ENCODE results near the gene PARD3.

PARD3 gene

GRCh38 chr10:34547291-34547690 is 267.8 kb downstream of the PARD3 start:
- H3K9me3 Mint-ChIP-seq = peaks cover 1% of the 10 kb centered on the region
- H3K4me3 Mint-ChIP-seq = no peak overlapping the region
- no peak overlapping the region for H3K27ac Mint-ChIP-seq
- H3K27me3 Mint-ChIP-seq = peaks cover 1% of the 10 kb centered on the region
- no peaks in the 10 kb centered on the region for H3K36me3 Mint-ChIP-seq
- DNase-seq (ENCODE audit: low spot score in 2 of 2) (no peak), ATAC-seq (ENCODE audit: low read depth) (no peak)
- no peaks in the 10 kb centered on the region for H3K4me1 Mint-ChIP-seq

- Mint-ChIP-seq H3K9me3 (peaks cover 1% of the 10 kb centered on the region), H3K4me3 (no peak overlapping the region), H3K36me3 (no peaks in the 10 kb centered on the region), H3K27ac (no peak overlapping the region), H3K4me1 (no peaks in the 10 kb centered on the region), H3K27me3 (peaks cover 1% of the 10 kb centered on the region)
- ATAC-seq (ENCODE audit: low read depth) (no peak), DNase-seq (ENCODE audit: low spot score in 2 of 2) (no peak)
These were observed 270.7 kb downstream of the PARD3 start for GRCh38 chr10:34544400-34544799.

GRCh38 chr10:34543716-34544115 is 271.4 kb downstream of the PARD3 start:
- no peak overlapping the region for H3K27ac Mint-ChIP-seq
- no peak for ATAC-seq (ENCODE audit: low read depth)
- H3K9me3 Mint-ChIP-seq = peaks cover 1% of the 10 kb centered on the region
- no peaks in the 10 kb centered on the region for H3K4me1 Mint-ChIP-seq
- no peak for DNase-seq (ENCODE audit: low spot score in 2 of 2)
- H3K27me3 Mint-ChIP-seq = peaks cover 1% of the 10 kb centered on the region
- H3K36me3 Mint-ChIP-seq = no peaks in the 10 kb centered on the region
- no peak overlapping the region for H3K4me3 Mint-ChIP-seq

- Mint-ChIP-seq H3K36me3 (no peaks in the 10 kb centered on the region), H3K4me3 (no peak overlapping the region), H3K9me3 (no peaks in the 10 kb centered on the region), H3K27me3 (peaks cover 1% of the 10 kb centered on the region), H3K4me1 (peaks cover 5% of the 10 kb centered on the region), H3K27ac (no peak overlapping the region)
- no peak for ATAC-seq (ENCODE audit: low read depth)
- DNase-seq (ENCODE audit: low spot score in 2 of 2) = no peak
These were observed 274.6 kb downstream of the PARD3 start for GRCh38 chr10:34540492-34540891.

GRCh38 chr10:34539533-34540315 is 275.4 kb downstream of the PARD3 start:
- no peak for ATAC-seq (ENCODE audit: low read depth)
- Mint-ChIP-seq H3K4me3 (no peak overlapping the region), H3K27ac (no peak overlapping the region)

GRCh38 chr10:34538281-34538829 is 276.7 kb downstream of the PARD3 start:
- Mint-ChIP-seq H3K27me3 (peaks cover 1% of the 10 kb centered on the region), H3K9me3 (peaks cover 1% of the 10 kb centered on the region), H3K27ac (no peak overlapping the region), H3K4me1 (peaks cover 5% of the 10 kb centered on the region), H3K4me3 (no peak overlapping the region), H3K36me3 (no peaks in the 10 kb centered on the region)
- no peak for ATAC-seq (ENCODE audit: low read depth)
- no peak for DNase-seq (ENCODE audit: low spot score in 2 of 2)

More at GRCh38 chr10:34539533-34540315, 275.4 kb downstream of the PARD3 start:
- Mint-ChIP-seq H3K9me3 (peaks cover 1% of the 10 kb centered on the region), H3K27me3 (no peaks in the 10 kb centered on the region), H3K36me3 (no peaks in the 10 kb centered on the region), H3K4me1 (peaks cover 5% of the 10 kb centered on the region)
- DNase-seq (ENCODE audit: low spot score in 2 of 2) = no peak

- no peak overlapping the region for H3K27ac Mint-ChIP-seq
These were observed 277.4 kb downstream of the PARD3 start for GRCh38 chr10:34537629-34538231.

GRCh38 chr10:34535872-34536271 is 279.2 kb downstream of the PARD3 start:
- Mint-ChIP-seq H3K4me3 (no peak overlapping the region), H3K36me3 (no peaks in the 10 kb centered on the region), H3K27ac (no peak overlapping the region), H3K27me3 (peaks cover 1% of the 10 kb centered on the region), H3K4me1 (peaks cover 5% of the 10 kb centered on the region), H3K9me3 (peaks cover 1% of the 10 kb centered on the region)
- DNase-seq (ENCODE audit: low spot score in 2 of 2) = no peak
- no peak for ATAC-seq (ENCODE audit: low read depth)

More at GRCh38 chr10:34537629-34538231, 277.4 kb downstream of the PARD3 start:
- Mint-ChIP-seq H3K4me1 (peaks cover 5% of the 10 kb centered on the region), H3K36me3 (no peaks in the 10 kb centered on the region), H3K27me3 (peaks cover 1% of the 10 kb centered on the region), H3K9me3 (peaks cover 1% of the 10 kb centered on the region), H3K4me3 (no peak overlapping the region)
- ATAC-seq (ENCODE audit: low read depth) (no peak), DNase-seq (ENCODE audit: low spot score in 2 of 2) (no peak)

- no peaks in the 10 kb centered on the region for H3K4me1 Mint-ChIP-seq
- H3K27me3 Mint-ChIP-seq = peaks cover 1% of the 10 kb centered on the region
- no peak for DNase-seq (ENCODE audit: low spot score in 2 of 2)
- no peak for ATAC-seq (ENCODE audit: low read depth)
- no peaks in the 10 kb centered on the region for H3K36me3 Mint-ChIP-seq
- H3K27ac Mint-ChIP-seq = no peak overlapping the region
- H3K4me3 Mint-ChIP-seq = no peak overlapping the region
- peaks cover 4% of the 10 kb centered on the region for H3K9me3 Mint-ChIP-seq
These were observed 284.3 kb downstream of the PARD3 start for GRCh38 chr10:34530778-34531177.

- ATAC-seq (ENCODE audit: low read depth) = no peak
- H3K4me1 Mint-ChIP-seq = no peaks in the 10 kb centered on the region
- no peak overlapping the region for H3K27ac Mint-ChIP-seq
- DNase-seq (ENCODE audit: low spot score in 2 of 2) = no peak
- H3K36me3 Mint-ChIP-seq = no peaks in the 10 kb centered on the region
- peaks cover 3% of the 10 kb centered on the region for H3K9me3 Mint-ChIP-seq
- H3K27me3 Mint-ChIP-seq = no peaks in the 10 kb centered on the region
- no peak overlapping the region for H3K4me3 Mint-ChIP-seq
These were observed 286.8 kb downstream of the PARD3 start for GRCh38 chr10:34528320-34528719.

GRCh38 chr10:34526758-34527730 is 288.1 kb downstream of the PARD3 start:
- DNase-seq (ENCODE audit: low spot score in 2 of 2) = no peak
- no peaks in the 10 kb centered on the region for H3K27me3 Mint-ChIP-seq
- no peak overlapping the region for H3K4me3 Mint-ChIP-seq
- H3K27ac Mint-ChIP-seq = no peak overlapping the region
- H3K36me3 Mint-ChIP-seq = no peaks in the 10 kb centered on the region
- no peak for ATAC-seq (ENCODE audit: low read depth)
- H3K9me3 Mint-ChIP-seq = peaks cover 3% of the 10 kb centered on the region
- no peaks in the 10 kb centered on the region for H3K4me1 Mint-ChIP-seq

- ATAC-seq (ENCODE audit: low read depth) (no peak), DNase-seq (ENCODE audit: low spot score in 2 of 2) (no peak)
- Mint-ChIP-seq H3K4me3 (no peak overlapping the region), H3K4me1 (no peaks in the 10 kb centered on the region), H3K27me3 (no peaks in the 10 kb centered on the region), H3K9me3 (peaks cover 5% of the 10 kb centered on the region), H3K27ac (no peak overlapping the region), H3K36me3 (no peaks in the 10 kb centered on the region)
These were observed 288.9 kb downstream of the PARD3 start for GRCh38 chr10:34526186-34526585.

GRCh38 chr10:34524369-34525091 is 290.6 kb downstream of the PARD3 start:
- Mint-ChIP-seq H3K9me3 (peaks cover 5% of the 10 kb centered on the region), H3K27ac (no peak overlapping the region), H3K4me1 (no peaks in the 10 kb centered on the region), H3K4me3 (no peak overlapping the region), H3K36me3 (no peaks in the 10 kb centered on the region), H3K27me3 (no peaks in the 10 kb centered on the region)
- ATAC-seq (ENCODE audit: low read depth) = no peak
- no peak for DNase-seq (ENCODE audit: low spot score in 2 of 2)
